ENCODE data around the gene SPAG4. TPM values are rescaled to one million over a fixed set of nuclear protein-coding genes. Genes with fewer than 3 reads are reported as not detected.
A peak's percentile ranks its signal among the peaks of the same experiment; 100 is the strongest.

Gene SPAG4
- polyA plus RNA-seq, 1 donor from 2014 or later, result 1.9 TPM

DNA sequence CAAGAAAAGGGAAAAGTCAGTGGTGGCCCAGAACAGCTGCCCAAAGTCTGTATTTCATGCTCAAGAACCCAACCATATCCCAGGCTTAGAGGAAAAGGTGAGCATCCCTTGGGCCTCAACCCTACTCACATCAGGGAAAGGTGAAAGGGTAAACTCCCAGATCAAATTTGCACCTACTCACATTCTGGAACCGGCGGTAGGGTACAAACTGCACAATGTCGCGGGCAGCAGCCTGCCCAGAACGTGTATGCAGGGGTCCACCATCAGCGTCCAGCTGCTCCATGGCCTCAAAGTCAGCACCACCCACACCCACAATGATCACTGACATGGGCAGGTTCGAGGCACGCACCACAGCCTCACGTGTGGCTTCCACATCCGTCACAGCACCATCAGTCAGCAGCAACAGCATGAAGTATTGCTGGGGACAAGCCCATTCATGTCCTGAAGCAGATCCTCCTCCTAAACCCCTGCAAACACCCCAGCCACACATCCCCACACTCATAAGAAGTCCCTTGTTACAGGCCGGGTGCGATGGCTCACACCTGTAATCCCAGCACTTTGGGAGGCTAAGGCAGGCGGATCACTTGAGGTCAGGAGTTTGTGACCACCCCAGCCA lies 10.9 kb downstream of the SPAG4 start:
- H3K9me3 Mint-ChIP-seq, result no peaks in the 10 kb centered on the region
- H3K27ac Mint-ChIP-seq, result no peak overlapping the region
- no peaks in the 10 kb centered on the region for H3K27me3 Mint-ChIP-seq
- no peaks in the 10 kb centered on the region for H3K4me1 Mint-ChIP-seq
- peaks cover 7% of the 10 kb centered on the region for H3K36me3 Mint-ChIP-seq
- H3K4me3 Mint-ChIP-seq, result no peak overlapping the region

DNA sequence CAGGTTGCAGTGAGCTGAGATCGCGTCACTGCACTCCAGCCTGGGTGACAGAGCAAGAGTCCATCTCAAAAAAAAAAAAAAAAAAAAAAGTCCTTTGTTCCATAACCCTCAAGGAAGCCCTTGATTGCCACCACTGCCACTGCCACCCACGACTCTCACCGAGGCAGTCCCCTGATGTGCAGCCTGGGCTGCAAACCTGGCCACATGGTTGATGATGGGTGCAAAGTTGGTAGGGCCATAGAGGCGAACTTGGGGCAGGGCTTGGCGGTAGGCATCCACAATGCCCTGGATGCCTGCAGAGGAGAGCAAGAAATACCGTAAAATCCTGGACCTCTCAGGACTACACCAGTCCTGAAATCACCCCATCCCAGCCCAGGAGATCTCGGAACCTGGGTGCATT lies 11.5 kb downstream of the SPAG4 start:
- H3K4me3 Mint-ChIP-seq, result no peak overlapping the region
- no peaks in the 10 kb centered on the region for H3K9me3 Mint-ChIP-seq
- H3K36me3 Mint-ChIP-seq, result peaks cover 7% of the 10 kb centered on the region
- no peaks in the 10 kb centered on the region for H3K27me3 Mint-ChIP-seq
- no peak overlapping the region for H3K27ac Mint-ChIP-seq
- no peaks in the 10 kb centered on the region for H3K4me1 Mint-ChIP-seq

DNA sequence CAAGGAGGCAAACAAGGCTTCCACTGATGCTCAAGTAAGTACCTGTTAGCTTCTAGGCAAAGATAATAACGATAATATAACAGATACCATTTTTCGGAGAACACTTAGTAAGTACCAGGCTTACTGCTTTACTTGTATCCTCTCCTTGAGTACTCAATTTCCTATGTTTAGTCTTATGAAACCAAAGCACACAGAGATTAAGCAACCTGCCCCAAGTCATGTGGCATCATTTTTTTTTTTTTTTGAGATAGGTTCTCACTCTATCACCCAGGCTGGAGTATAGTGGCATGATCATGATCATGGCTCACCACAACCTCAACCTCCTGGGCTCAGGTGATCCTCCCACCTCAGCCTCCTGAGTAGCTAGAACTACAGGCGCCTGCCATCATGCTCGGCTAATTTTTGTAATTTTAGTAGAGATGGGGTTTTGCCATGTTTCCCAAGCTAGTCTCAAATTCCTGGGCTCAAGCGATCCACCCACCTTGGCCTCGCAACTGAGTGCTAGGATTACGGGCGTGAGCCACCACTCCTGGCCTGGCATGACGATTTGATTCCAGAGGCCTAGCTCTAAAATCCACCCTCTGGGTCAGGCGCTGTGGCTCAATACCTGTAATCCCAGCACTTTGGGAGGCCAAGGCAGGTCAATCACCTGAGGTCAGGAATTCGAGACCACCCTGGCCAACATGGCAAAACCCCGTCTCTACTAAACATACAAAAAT lies 14.0 kb downstream of the SPAG4 start:
- Mint-ChIP-seq H3K27ac (no peak overlapping the region), H3K4me3 (no peak overlapping the region), H3K4me1 (peaks cover 0 to 3% (median 0%) of the 10 kb centered on the region in 3 donors), H3K36me3 (peaks cover 8% of the 10 kb centered on the region), H3K9me3 (no peaks in the 10 kb centered on the region), H3K27me3 (no peaks in the 10 kb centered on the region)

- Mint-ChIP-seq H3K4me3 (no peak overlapping the region), H3K4me1 (peaks cover 2 to 5% (median 4%) of the 10 kb centered on the region in 3 donors), H3K27me3 (no peaks in the 10 kb centered on the region), H3K36me3 (peaks cover 8% of the 10 kb centered on the region), H3K27ac (no peak overlapping the region), H3K9me3 (no peaks in the 10 kb centered on the region)
Measured at GRCh38 chr20:35630636-35631035, 15.0 kb downstream of the SPAG4 start.

DNA sequence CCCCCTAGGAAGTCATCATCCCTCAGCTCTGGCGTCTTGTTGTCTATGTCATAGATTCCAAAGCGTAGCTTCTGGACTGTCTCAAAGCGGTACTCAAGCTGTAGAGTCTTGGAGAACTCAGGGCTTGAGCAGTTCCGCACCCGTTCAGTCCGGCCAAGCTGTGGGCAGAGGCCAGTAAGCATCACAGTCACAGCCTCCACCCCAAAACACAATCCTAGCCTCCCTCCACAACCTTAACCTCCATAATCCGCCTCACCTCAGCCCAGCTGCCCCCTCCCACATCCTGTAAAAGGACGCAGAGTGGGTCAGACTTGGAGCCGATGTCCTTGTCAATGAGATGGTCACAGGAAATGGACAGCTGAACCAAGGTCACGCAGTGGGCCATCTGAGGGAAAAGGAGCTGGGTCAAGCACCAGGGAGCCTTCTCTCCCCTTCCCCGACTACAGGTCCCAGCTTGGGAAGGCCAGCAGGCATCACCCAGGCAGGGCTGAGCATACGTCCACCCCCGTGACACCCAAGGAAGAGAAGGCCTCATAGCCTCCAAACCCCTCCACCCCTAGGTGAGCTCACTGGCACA lies 17.0 kb downstream of the SPAG4 start:
- H3K4me1 Mint-ChIP-seq, result peaks cover 5 to 7% (median 6%) of the 10 kb centered on the region in 3 donors
- no peaks in the 10 kb centered on the region for H3K9me3 Mint-ChIP-seq
- H3K4me3 Mint-ChIP-seq, result no peak overlapping the region
- no peaks in the 10 kb centered on the region for H3K27me3 Mint-ChIP-seq
- peak overlapping the region in 1 of 3 donors; percentile 73 for H3K27ac Mint-ChIP-seq
- peaks cover 4% of the 10 kb centered on the region for H3K36me3 Mint-ChIP-seq

GRCh38 chr20:35635652-35636051 lies 20.0 kb downstream of the SPAG4 start:
- no peaks in the 10 kb centered on the region for H3K27me3 Mint-ChIP-seq
- peaks cover 1% of the 10 kb centered on the region for H3K36me3 Mint-ChIP-seq
- no peaks in the 10 kb centered on the region for H3K9me3 Mint-ChIP-seq
- peaks cover 18 to 25% (median 21%) of the 10 kb centered on the region in 3 donors for H3K4me1 Mint-ChIP-seq
- no peak overlapping the region for H3K4me3 Mint-ChIP-seq
- H3K27ac Mint-ChIP-seq, result peak overlapping the region in 2 of 3 donors; percentile 74 to 86

DNA sequence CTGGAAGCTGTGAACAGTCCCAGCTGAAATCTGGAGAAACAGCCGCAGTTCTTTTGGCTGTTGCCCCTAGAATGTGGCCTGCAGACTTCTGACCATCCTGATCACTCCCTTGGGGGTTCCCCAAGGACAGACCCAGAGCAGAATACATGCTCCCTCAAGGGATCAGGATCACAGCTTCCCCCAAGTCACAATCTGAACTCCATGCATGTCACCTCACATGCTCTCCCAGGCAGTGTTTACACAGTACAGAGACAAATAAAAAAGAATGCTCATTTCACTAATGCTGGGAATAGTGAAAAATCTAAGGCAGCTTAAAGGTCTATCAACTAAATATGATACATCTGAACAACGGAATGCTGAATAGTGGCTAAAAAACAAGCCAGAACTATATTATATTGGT lies 20.5 kb downstream of the SPAG4 start:
- Mint-ChIP-seq H3K4me1 (peaks cover 18 to 27% (median 21%) of the 10 kb centered on the region in 3 donors), H3K27ac (peak overlapping the region in 1 of 3 donors; percentile 74), H3K36me3 (peaks cover 1% of the 10 kb centered on the region), H3K4me3 (no peak overlapping the region), H3K27me3 (no peaks in the 10 kb centered on the region), H3K9me3 (no peaks in the 10 kb centered on the region)

- no peaks in the 10 kb centered on the region for H3K9me3 Mint-ChIP-seq
- peaks cover 21 to 33% (median 25%) of the 10 kb centered on the region in 3 donors for H3K4me1 Mint-ChIP-seq
- H3K4me3 Mint-ChIP-seq, result no peak overlapping the region
- no peaks in the 10 kb centered on the region for H3K27me3 Mint-ChIP-seq
- H3K36me3 Mint-ChIP-seq, result peaks cover 1% of the 10 kb centered on the region
- peak overlapping the region in 1 of 3 donors; percentile 27 for H3K27ac Mint-ChIP-seq
Measured at GRCh38 chr20:35637276-35637675, 21.6 kb downstream of the SPAG4 start.

DNA sequence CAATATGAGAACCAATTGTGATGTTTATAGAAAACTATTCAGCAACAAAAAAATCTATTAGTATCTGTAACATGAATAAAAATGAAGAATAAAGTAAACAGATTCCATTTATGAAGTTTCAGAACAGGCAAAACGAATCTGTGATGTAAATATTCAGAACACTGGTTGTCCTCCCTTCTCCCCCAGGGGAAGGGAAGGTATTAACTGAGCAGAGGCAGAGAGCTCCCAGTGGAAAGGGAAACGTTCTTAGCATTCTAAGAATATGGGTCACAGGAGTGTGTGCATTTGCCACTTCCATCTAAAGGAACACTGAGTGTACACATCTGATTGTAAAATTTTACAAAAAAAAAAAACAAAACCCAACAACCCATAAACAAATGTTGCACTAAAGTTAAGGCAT lies 23.1 kb downstream of the SPAG4 start:
- no peaks in the 10 kb centered on the region for H3K27me3 Mint-ChIP-seq
- H3K4me1 Mint-ChIP-seq, result peaks cover 21 to 43% (median 32%) of the 10 kb centered on the region in 3 donors
- H3K27ac Mint-ChIP-seq, result no peak overlapping the region
- H3K4me3 Mint-ChIP-seq, result no peak overlapping the region
- H3K9me3 Mint-ChIP-seq, result no peaks in the 10 kb centered on the region
- H3K36me3 Mint-ChIP-seq, result peaks cover 1% of the 10 kb centered on the region

DNA sequence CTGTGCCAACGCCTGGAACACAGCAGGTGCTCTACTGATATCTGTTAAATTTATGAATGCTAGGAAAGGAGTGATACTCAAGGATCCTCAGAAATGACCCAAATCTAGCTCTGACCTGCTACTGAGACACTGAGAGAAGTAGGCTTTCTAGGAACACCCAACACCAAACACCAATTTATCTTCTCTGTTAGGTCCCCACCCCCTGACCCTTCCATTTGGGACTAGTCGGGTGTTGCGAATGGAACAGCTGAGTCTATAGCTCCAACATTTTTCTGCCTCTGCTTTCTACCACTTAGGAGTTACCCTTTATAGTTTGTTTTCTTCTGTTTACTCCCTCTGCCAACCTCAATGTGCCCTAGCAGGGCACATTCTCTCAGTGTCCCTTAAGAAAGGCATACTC lies 25.1 kb downstream of the SPAG4 start:
- Mint-ChIP-seq H3K36me3 (peaks cover 1% of the 10 kb centered on the region), H3K4me1 (peaks cover 30 to 54% (median 39%) of the 10 kb centered on the region in 3 donors), H3K4me3 (no peak overlapping the region), H3K27me3 (no peaks in the 10 kb centered on the region), H3K27ac (no peak overlapping the region), H3K9me3 (no peaks in the 10 kb centered on the region)

GRCh38 chr20:35641743-35642142 lies 26.1 kb downstream of the SPAG4 start:
- peak overlapping the region in 1 of 4 donors; percentile 19 for H3K4me3 Mint-ChIP-seq
- no peak overlapping the region for H3K27ac Mint-ChIP-seq
- peaks cover 1% of the 10 kb centered on the region for H3K36me3 Mint-ChIP-seq
- peaks cover 33 to 53% (median 40%) of the 10 kb centered on the region in 3 donors for H3K4me1 Mint-ChIP-seq
- no peaks in the 10 kb centered on the region for H3K27me3 Mint-ChIP-seq
- H3K9me3 Mint-ChIP-seq, result no peaks in the 10 kb centered on the region

DNA sequence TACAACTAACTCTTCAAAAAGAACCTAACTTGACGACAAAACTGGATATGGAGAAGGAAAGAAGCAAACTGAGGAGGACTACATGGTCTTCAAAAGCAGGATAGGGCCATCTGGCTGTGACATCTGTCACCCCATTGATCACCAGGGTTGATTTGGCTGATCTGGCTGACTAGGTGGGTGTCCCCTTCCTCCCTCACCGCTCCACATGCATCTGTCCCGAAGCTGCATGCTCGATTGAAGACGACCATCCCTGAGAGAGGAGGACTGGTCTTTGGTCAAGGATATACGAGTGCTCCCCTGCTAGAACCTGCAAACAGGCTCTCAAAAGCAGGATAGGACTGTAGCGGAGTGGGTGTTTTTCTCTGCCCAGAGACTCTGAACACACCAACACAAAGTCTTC lies 27.4 kb downstream of the SPAG4 start:
- no peak overlapping the region for H3K27ac Mint-ChIP-seq
- no peaks in the 10 kb centered on the region for H3K27me3 Mint-ChIP-seq
- no peak overlapping the region for H3K4me3 Mint-ChIP-seq

DNA sequence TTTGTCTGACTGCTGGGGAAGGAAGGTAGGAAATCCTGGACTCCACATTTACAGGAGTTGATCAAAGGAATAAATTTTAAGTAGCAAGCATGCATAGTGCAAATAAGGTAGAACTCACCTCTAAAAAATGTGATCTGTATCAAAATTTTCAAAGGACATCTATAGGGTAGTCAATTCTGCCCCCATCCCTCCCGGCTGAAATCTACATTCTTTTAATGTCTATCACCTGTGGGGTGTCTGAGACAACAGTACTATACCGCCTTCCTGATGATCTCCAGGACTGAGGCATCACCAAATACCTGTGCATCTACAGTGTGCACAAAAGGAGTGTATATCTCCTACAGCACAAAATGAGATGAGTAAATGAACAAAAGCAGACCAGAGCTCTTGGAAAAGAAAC lies 29.2 kb downstream of the SPAG4 start:
- H3K4me1 Mint-ChIP-seq, result peaks cover 28 to 50% (median 37%) of the 10 kb centered on the region in 3 donors
- peak overlapping the region in 1 of 3 donors; percentile 64 for H3K27ac Mint-ChIP-seq
- H3K4me3 Mint-ChIP-seq, result no peak overlapping the region
- peaks cover 2% of the 10 kb centered on the region for H3K36me3 Mint-ChIP-seq
- H3K9me3 Mint-ChIP-seq, result no peaks in the 10 kb centered on the region
- H3K27me3 Mint-ChIP-seq, result no peaks in the 10 kb centered on the region

More for the DNA sequence above, 27.4 kb downstream of the SPAG4 start:
- peaks cover 1% of the 10 kb centered on the region for H3K36me3 Mint-ChIP-seq
- peaks cover 33 to 51% (median 35%) of the 10 kb centered on the region in 3 donors for H3K4me1 Mint-ChIP-seq
- H3K9me3 Mint-ChIP-seq, result no peaks in the 10 kb centered on the region

DNA sequence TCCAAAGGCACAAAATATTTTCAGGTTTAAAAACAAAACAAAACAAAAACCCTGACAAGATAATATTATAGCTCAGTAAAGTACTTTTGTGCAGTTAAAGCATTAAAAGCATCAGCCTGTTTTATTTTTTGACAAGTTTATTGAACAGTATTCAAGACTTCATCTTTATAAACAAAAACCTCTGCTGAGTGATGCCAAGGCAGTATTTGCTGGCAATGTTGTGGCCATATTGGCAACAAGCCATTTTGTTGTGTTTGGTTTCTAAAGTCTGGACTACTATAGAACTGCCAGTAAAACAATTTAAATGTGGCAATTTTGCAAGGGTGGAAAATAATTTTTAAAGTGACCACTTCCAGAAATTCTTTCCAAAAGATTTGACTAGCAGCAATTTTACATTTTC lies 33.2 kb downstream of the SPAG4 start:
- no peak overlapping the region for H3K4me3 Mint-ChIP-seq
- H3K4me1 Mint-ChIP-seq, result peaks cover 31 to 39% (median 38%) of the 10 kb centered on the region in 3 donors
- no peaks in the 10 kb centered on the region for H3K27me3 Mint-ChIP-seq
- no peaks in the 10 kb centered on the region for H3K9me3 Mint-ChIP-seq
- H3K36me3 Mint-ChIP-seq, result peaks cover 3% of the 10 kb centered on the region
- H3K27ac Mint-ChIP-seq, result peak overlapping the region in 2 of 3 donors; percentile 52 to 64

DNA sequence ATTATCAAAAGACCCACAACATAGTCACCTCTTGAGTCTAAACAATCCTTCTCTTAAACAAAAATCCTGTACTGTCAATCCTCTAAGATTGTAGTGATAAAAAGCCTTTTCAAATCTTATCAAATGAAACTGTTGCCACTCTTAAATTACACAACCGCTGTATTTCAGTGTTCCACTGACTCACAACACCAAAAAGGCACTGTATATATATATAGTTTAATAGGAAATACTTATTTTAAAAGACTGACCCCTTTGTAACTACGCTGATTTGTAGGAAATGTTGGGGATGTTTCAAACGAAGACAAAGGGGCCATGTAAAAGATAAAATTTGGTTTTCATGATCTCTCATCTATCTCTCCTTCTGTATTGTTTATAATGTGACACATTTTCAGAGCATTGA lies 35.0 kb downstream of the SPAG4 start:
- no peaks in the 10 kb centered on the region for H3K27me3 Mint-ChIP-seq
- peak overlapping the region in 1 of 3 donors; percentile 81 for H3K27ac Mint-ChIP-seq
- peaks cover 21 to 28% (median 26%) of the 10 kb centered on the region in 3 donors for H3K4me1 Mint-ChIP-seq
- H3K36me3 Mint-ChIP-seq, result peaks cover 3% of the 10 kb centered on the region
- H3K4me3 Mint-ChIP-seq, result no peak overlapping the region
- H3K9me3 Mint-ChIP-seq, result no peaks in the 10 kb centered on the region

All from IgD-negative memory B cell (primary cell).